Lower lobe of right lung (tissue), 2 donors: Measurements from ENCODE around the gene P4HTM. TPM values are rescaled to one million over a fixed set of nuclear protein-coding genes. Genes with fewer than 3 reads are reported as not detected.

Experiments used
- ATAC-seq, 2 donors: fragments of 200-7000 bp; cut with Tn5 transposase; one replicate each; pipeline ENCODE4 v1.9.1; 2020 to 2022; ENCODE audit warnings: mild to moderate bottlenecking in 2 of 2, moderate library complexity in 2 of 2
- DNase-seq: peaks from one replicate; pipeline ENCODE4 v3.0.0-alpha.2; 2020
- H3K27ac ChIP-seq: fragments of 200-600 bp; one replicate; pipeline ENCODE4 v1.8.0; 2022
- H3K27me3 ChIP-seq: fragments of 200-600 bp; one replicate; pipeline ENCODE4 v1.8.0; 2022; ENCODE audit warnings: low read depth
- H3K36me3 ChIP-seq: fragments of 200-600 bp; one replicate; pipeline ENCODE4 v1.8.0; 2022; ENCODE audit warnings: mild to moderate bottlenecking
- H3K4me1 ChIP-seq: fragments of 200-600 bp; one replicate; pipeline ENCODE4 v1.8.0; 2022
- H3K4me3 ChIP-seq: fragments of 200-600 bp; one replicate; pipeline ENCODE4 v1.8.0; 2022; ENCODE audit warnings: mild to moderate bottlenecking
- H3K9me3 ChIP-seq: fragments of 200-600 bp; one replicate; pipeline ENCODE4 v1.8.0; 2022
- CTCF ChIP-seq: fragments of 200-600 bp; IDR thresholded peaks from one replicate; pipeline ENCODE4 v1.8.0; 2022; ENCODE audit warnings: antibody characterized with exemption, mild to moderate bottlenecking
- intact Hi-C: fragments of 100-400 bp; cut with DNase I; formaldehyde crosslinking; loops from one replicate; pipeline ENCODE4 v1.11.0; 2022
- total RNA-seq: library from RNA; stranded (reverse); fragmentation: NEBNext Ultra II Directional; extraction: Animal tissue kit (Norgen Biotek cat#: 25700); gene quantifications from one replicate; pipeline ENCODE4 v1.2.1, GENCODE V29; 2021
- donor health status: DM: no; HTN: yes; CAD: no; lungs with severe emphysema.

Gene P4HTM
- total RNA-seq, 1 donor from 2014 or later = 44.0 TPM

- TF ChIP-seq CTCF = no peak
- ATAC-seq (no peak), DNase-seq (no peak)
- no peaks in the 10 kb centered on the region for H3K27me3 ChIP-seq
- no peak overlapping the region for H3K4me3 ChIP-seq
- peaks cover 57% of the 10 kb centered on the region for H3K36me3 ChIP-seq
- H3K27ac ChIP-seq = no peak overlapping the region
- no peaks in the 10 kb centered on the region for H3K9me3 ChIP-seq
- intact Hi-C loops = no loop called here
- peaks cover 20% of the 10 kb centered on the region for H3K4me1 ChIP-seq
Observed at GRCh38 chr3:49012441-49013017, 22.5 kb downstream of the P4HTM start.

GRCh38 chr3:49013113-49013737 lies 23.2 kb downstream of the P4HTM start:
- H3K4me3 ChIP-seq = no peak overlapping the region
- H3K9me3 ChIP-seq = no peaks in the 10 kb centered on the region
- no peak overlapping the region for H3K27ac ChIP-seq
- H3K4me1 ChIP-seq = peaks cover 20% of the 10 kb centered on the region
- DNase-seq (no peak), ATAC-seq (no peak)
- H3K36me3 ChIP-seq = peaks cover 57% of the 10 kb centered on the region
- intact Hi-C loops = no loop called here
- TF ChIP-seq CTCF = no peak
- H3K27me3 ChIP-seq = no peaks in the 10 kb centered on the region

GRCh38 chr3:49013738-49014660 lies 24.0 kb downstream of the P4HTM start:
- intact Hi-C loops = no loop called here
- H3K4me3 ChIP-seq = no peak overlapping the region
- H3K27ac ChIP-seq = no peak overlapping the region
- no peaks in the 10 kb centered on the region for H3K27me3 ChIP-seq
- H3K36me3 ChIP-seq = peaks cover 57% of the 10 kb centered on the region
- peaks cover 18% of the 10 kb centered on the region for H3K4me1 ChIP-seq
- peak; percentile 49 for TF ChIP-seq CTCF
- no peaks in the 10 kb centered on the region for H3K9me3 ChIP-seq
- no peak for ATAC-seq
- no peak for DNase-seq

GRCh38 chr3:49015072-49015471 lies 25.0 kb downstream of the P4HTM start:
- H3K4me1 ChIP-seq = peaks cover 29% of the 10 kb centered on the region

More at GRCh38 chr3:49015072-49015471, 25.0 kb downstream of the P4HTM start:
- DNase-seq (no peak), ATAC-seq (no peak)
- Histone ChIP-seq H3K36me3 (peaks cover 57% of the 10 kb centered on the region), H3K9me3 (no peaks in the 10 kb centered on the region), H3K27ac (no peak overlapping the region), H3K4me3 (no peak overlapping the region), H3K27me3 (no peaks in the 10 kb centered on the region)
- no peak for TF ChIP-seq CTCF
- intact Hi-C loops = no loop called here
